ENCODE results near the gene RBM34.

RBM34 gene

DNA sequence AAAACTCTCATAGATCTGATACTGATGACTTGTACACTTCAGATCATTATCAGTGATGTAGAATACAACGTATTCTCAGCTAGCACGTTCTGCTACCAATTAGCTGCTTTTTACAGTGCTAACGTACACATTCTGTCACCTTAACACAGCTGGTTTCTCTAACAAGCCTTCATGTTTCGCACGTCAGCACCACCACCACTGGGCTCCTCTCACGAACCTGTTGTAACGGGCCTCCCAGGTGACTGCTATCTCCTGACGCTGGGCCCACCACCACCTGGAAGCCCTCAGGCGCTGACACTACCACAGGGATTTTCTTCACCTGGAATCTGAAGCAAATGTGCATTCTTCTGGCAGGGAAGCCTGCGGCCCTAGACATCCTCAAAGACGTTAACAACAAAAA, 52.2 kb downstream of the RBM34 start:
- TF ChIP-seq, protein P1, sequence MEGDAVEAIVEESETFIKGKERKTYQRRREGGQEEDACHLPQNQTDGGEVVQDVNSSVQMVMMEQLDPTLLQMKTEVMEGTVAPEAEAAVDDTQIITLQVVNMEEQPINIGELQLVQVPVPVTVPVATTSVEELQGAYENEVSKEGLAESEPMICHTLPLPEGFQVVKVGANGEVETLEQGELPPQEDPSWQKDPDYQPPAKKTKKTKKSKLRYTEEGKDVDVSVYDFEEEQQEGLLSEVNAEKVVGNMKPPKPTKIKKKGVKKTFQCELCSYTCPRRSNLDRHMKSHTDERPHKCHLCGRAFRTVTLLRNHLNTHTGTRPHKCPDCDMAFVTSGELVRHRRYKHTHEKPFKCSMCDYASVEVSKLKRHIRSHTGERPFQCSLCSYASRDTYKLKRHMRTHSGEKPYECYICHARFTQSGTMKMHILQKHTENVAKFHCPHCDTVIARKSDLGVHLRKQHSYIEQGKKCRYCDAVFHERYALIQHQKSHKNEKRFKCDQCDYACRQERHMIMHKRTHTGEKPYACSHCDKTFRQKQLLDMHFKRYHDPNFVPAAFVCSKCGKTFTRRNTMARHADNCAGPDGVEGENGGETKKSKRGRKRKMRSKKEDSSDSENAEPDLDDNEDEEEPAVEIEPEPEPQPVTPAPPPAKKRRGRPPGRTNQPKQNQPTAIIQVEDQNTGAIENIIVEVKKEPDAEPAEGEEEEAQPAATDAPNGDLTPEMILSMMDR (IDR thresholded peaks at IDR 0.05; ENCODE audit: low read depth, low read length): no peak
- H3K4me3 ChIP-seq (ENCODE audit: low read depth, low read length): no peak overlapping the region
- in situ Hi-C loops (cut with HindIII; ENCODE audit: low sequenced_read_pairs): no loop called here
- DNase-seq (ENCODE audit: low read depth, low spot score): no peak

DNA sequence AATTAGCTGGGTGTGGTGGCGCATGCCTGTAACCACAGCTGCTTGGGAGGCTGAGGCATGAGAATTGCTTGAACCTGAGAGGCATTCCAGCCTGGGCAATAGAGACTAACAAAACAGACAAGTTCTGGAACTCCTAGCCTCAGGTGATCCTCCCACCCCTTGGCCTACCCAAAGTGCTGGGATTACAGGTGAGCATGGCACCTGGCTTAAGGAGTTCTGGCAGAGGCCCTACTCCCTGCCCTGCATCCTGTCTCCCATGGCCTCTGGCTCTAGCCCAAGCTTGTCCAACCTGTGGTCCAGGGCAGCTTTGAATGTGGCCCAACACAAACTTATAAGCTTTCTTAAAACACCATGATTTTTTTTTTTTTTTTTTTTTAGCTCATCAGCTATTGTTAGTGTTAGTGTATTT, 52.9 kb downstream of the RBM34 start:
- in situ Hi-C loops (cut with HindIII; ENCODE audit: low sequenced_read_pairs): no loop called here
- H3K4me3 ChIP-seq (ENCODE audit: low read depth, low read length): no peak overlapping the region
- TF ChIP-seq, protein P1 (IDR thresholded peaks at IDR 0.05; ENCODE audit: low read depth, low read length): no peak
- DNase-seq (ENCODE audit: low read depth, low spot score): no peak

DNA sequence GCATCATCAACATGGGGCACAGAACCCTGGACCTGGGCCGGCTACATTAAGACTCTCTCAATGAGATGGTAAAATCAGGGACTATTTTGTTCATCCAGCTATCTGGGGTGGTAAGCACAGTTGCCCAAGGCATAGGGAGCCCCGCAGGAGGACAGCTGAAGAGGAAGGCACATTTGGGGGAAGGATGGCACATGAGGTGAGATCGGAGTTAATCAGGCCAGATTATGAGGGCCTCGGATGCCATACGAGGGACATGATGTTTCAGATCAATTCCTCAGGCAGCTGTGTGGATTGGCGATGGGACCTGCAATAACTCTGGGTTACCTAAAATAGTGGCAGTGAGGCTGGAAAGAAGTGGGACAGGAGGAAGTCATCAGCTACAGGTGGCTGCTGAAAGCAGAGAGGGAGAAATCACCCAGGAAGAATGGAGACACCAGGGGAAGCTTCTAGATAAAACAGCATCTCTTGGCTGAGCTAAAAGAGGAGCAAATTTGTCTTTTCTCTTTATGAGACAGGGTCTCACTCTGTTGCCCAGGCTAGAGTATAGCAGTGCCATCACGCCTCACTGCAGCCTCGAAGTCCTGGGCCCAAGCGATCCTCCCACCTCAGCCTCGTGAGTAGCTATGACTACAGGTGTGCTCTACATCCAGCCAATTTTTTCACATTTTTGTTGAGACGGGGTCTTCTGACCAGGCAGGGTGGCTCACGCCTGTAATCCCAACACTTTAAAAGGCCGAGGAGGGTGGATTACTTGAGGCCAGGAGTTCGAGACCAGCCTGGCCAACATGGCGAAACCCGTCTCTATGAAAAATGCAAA, 53.5 kb downstream of the RBM34 start:
- TF ChIP-seq, protein P1 (IDR thresholded peaks at IDR 0.05; ENCODE audit: low read depth, low read length): no peak
- in situ Hi-C loops (cut with HindIII; ENCODE audit: low sequenced_read_pairs): no loop called here
- no peak overlapping the region for H3K4me3 ChIP-seq (ENCODE audit: low read depth, low read length)
- DNase-seq (ENCODE audit: low read depth, low spot score): no peak

DNA sequence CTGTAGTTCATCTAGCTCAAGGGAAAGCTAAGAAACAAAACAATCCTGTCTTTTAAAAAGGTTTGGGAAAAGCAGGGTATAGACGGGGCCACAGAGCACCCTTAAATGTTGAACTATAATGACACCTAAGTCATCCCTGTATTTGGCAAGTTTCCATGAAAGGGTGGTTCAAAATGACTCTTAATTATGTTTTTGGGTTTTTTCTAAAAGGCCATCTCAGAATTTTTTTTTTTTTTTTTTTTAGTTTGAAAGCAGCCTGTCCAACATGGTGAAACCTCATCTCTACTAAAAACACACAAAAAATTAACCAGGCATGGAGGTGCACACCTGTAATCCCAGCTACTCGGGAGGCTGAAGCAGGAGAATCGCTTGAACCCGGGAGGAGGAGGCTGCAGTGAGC, 54.6 kb downstream of the RBM34 start:
- no peak for DNase-seq (ENCODE audit: low read depth, low spot score)
- H3K4me3 ChIP-seq (ENCODE audit: low read depth, low read length): no peak overlapping the region
- TF ChIP-seq, protein P1 (IDR thresholded peaks at IDR 0.05; ENCODE audit: low read depth, low read length): no peak
- in situ Hi-C loops (cut with HindIII; ENCODE audit: low sequenced_read_pairs): no loop called here

DNA sequence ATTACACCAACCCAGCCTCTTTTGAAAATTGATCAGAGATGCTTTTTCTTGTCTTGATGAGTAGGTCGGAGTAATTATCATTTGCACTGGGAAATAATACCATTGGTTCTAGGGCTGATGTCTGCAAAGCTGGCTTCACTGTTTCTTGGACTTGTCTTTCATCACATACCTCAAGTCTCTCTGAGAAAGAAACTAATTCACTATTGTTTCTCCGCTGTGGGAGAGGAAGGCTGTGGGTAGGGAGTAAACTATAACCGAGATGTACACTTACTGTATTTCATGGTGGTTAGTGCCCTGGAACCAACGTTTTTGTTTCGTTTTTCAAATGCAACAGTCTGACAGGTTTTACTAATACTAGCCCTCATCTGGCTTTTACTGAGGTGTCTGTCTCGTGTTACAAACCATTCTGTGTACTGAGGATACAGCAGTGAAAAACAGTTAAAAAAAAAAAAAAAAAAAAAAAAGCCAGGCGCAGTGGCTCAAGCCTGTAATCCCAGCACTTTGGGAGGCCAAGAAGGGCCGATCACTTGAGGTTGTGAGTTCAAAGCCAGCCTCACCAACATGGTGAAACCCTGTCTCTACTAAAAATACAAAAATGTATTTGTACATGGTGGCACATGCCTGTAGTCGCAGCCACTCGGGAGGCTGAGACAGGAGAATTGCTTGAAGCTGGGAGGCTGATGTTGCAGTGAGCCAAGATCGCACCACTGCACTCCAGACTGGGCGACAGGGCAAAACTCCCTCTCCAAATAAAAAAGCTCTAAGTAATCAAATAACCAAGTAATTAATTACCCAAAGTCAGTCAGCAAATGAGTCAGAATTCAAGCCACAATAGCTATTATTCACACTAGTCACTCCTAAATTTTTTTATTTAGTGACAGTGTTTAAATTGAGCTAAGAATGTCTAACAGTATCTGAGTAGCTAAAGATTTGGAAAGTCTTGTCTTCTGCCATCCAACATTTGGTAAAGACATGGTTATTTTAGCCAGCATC, 55.7 kb downstream of the RBM34 start:
- DNase-seq (ENCODE audit: low read depth, low spot score): no peak
- TF ChIP-seq, protein P1 (IDR thresholded peaks at IDR 0.05; ENCODE audit: low read depth, low read length): no peak
- no peak overlapping the region for H3K4me3 ChIP-seq (ENCODE audit: low read depth, low read length)
- in situ Hi-C loops (cut with HindIII; ENCODE audit: low sequenced_read_pairs): no loop called here

DNA sequence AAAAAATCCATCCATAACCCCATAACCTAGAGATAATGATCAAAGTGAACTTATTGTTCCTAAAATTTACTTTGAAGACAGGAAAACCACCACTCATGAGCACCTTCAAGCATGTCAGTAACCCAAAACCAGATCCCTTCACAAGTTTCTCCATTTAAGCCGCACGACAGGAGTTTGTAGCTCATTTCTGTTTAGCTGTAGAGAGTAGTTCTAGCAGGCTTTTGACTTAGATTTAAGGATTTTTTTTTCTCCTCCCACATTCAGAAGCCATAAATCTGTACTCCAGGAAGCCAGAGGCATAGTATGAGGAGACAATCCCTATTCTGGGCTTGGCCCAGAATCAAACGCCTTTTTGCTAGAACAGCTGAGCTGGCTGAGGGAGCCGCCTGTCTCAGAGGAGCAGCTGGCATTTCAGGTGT, 58.0 kb downstream of the RBM34 start:
- DNase-seq (ENCODE audit: low read depth, low spot score): no peak
- in situ Hi-C loops (cut with HindIII; ENCODE audit: low sequenced_read_pairs): no loop called here

More for the DNA sequence above, 58.0 kb downstream of the RBM34 start:
- no peak overlapping the region for H3K4me3 ChIP-seq (ENCODE audit: low read depth, low read length)
- TF ChIP-seq, protein P1 (IDR thresholded peaks at IDR 0.05; ENCODE audit: low read depth, low read length): no peak

Measured in astrocyte of the spinal cord (primary cell).